Neural progenitor cell (in vitro differentiated cells): ENCODE data around the gene LRP1. TPM values are rescaled to one million over a fixed set of nuclear protein-coding genes. Genes with fewer than 3 reads are reported as not detected.
A peak's percentile ranks its signal among the peaks of the same experiment; 100 is the strongest.

Source experiments
- DNase-seq: peaks from one replicate; pipeline ENCODE4 v3.0.0-alpha.2; 2016; ENCODE audit warnings: low spot score
- H2AFZ ChIP-seq: fragments of 200-600 bp; sonication (generic); replicated peaks from 2 replicates; pipeline ENCODE4 v1.6.1; 2016; ENCODE audit warnings: antibody characterized with exemption
- H3F3A ChIP-seq: fragments of 200-600 bp; sonication (generic); 2 replicates; pipeline ENCODE4 v1.6.1; 2016; ENCODE audit warnings: antibody characterized with exemption, low read depth
- H3K27ac ChIP-seq: fragments of 200-600 bp; sonication (generic); 2 replicates; pipeline ENCODE4 v1.5.1; 2016; ENCODE audit warnings: mild to moderate bottlenecking
- H3K27me3 ChIP-seq: fragments of 200-600 bp; sonication (generic); 2 replicates; pipeline ENCODE4 v1.6.1; 2016; ENCODE audit warnings: mild to moderate bottlenecking, moderate library complexity
- H3K36me3 ChIP-seq: fragments of 200-600 bp; sonication (generic); 2 replicates; pipeline ENCODE4 v1.5.1; 2016
- H3K4me1 ChIP-seq: fragments of 200-600 bp; sonication (generic); 2 replicates; pipeline ENCODE4 v1.6.1; 2016; ENCODE audit warnings: mixed run types
- H3K4me2 ChIP-seq: fragments of 200-600 bp; sonication (generic); 2 replicates; pipeline ENCODE4 v1.6.1; 2016
- H3K4me3 ChIP-seq: fragments of 200-600 bp; sonication (generic); 2 replicates; pipeline ENCODE4 v1.5.1; 2016
- H3K79me2 ChIP-seq: fragments of 200-600 bp; sonication (generic); 2 replicates; pipeline ENCODE4 v1.6.1; 2016; ENCODE audit warnings: low read depth
- H3K9ac ChIP-seq: fragments of 200-600 bp; sonication (generic); 2 replicates; pipeline ENCODE4 v1.6.1; 2016
- H3K9me3 ChIP-seq: fragments of 200-600 bp; sonication (generic); 2 replicates; pipeline ENCODE4 v1.5.1; 2016; ENCODE audit warnings: low read depth
- H4K20me1 ChIP-seq: fragments of 200-600 bp; sonication (generic); 2 replicates; pipeline ENCODE4 v1.6.1; 2016; ENCODE audit warnings: low read depth
- H3K27ac Mint-ChIP-seq: 3 replicates; pipeline ENCODE4 v1.8.0; 2021; ENCODE audit warnings: mixed read lengths
- H3K27me3 Mint-ChIP-seq: 2 replicates; pipeline ENCODE4 v1.8.0; 2022; ENCODE audit warnings: low read depth, mild to moderate bottlenecking, inconsistent platforms, moderate library complexity, mixed read lengths; ENCODE audit not compliant: insufficient read depth
- H3K36me3 Mint-ChIP-seq: 3 replicates; pipeline ENCODE4 v1.8.0; 2021; ENCODE audit warnings: mixed read lengths
- H3K4me1 Mint-ChIP-seq: 3 replicates; pipeline ENCODE4 v1.8.0; 2021; ENCODE audit warnings: mixed read lengths
- H3K4me3 Mint-ChIP-seq: 3 replicates; pipeline ENCODE4 v1.8.0; 2021; ENCODE audit warnings: mild to moderate bottlenecking, moderate library complexity, mixed read lengths
- H3K9me3 Mint-ChIP-seq: 3 replicates; pipeline ENCODE4 v1.8.0; 2020; ENCODE audit warnings: mixed read lengths
- CTCF ChIP-seq: fragments of 200-600 bp; sonication (generic); IDR thresholded peaks from 2 replicates; pipeline ENCODE4 v1.5.1; 2017; ENCODE audit warnings: antibody characterized with exemption, mild to moderate bottlenecking
- EZH2 ChIP-seq: fragments of 200-600 bp; sonication (generic); IDR thresholded peaks from 2 replicates; pipeline ENCODE4 v1.6.1; 2017; ENCODE audit warnings: antibody characterized with exemption, mild to moderate bottlenecking, moderate library complexity
- EZH2phosphoT487 ChIP-seq: fragments of 200-600 bp; sonication (generic); IDR thresholded peaks from 2 replicates; pipeline ENCODE4 v1.6.1; 2017; ENCODE audit warnings: antibody characterized with exemption
- total RNA-seq: library from RNA; depleted of rRNA; stranded (reverse); fragments of >200 nt; gene quantifications from 2 replicates; pipeline ENCODE4 v1.2.3, GENCODE V29; 2015; ENCODE audit warnings: low replicate concordance

The LRP1 gene
- total RNA-seq, 1 donor from 2014 or later: 13.9 TPM

GRCh38 chr12:57089271-57090245 is 38.7 kb upstream of the LRP1 start:
- H3K4me2 ChIP-seq: peak overlapping the region; percentile 96
- Mint-ChIP-seq H3K27me3 (peaks cover 7% of the 10 kb centered on the region), H3K27ac (peak overlapping the region; percentile 55), H3K4me1 (peaks cover 67% of the 10 kb centered on the region), H3K4me3 (peak overlapping the region; percentile 95), H3K9me3 (no peaks in the 10 kb centered on the region), H3K36me3 (peaks cover 15% of the 10 kb centered on the region)
- peak overlapping the region; percentile 0 for H3K9ac ChIP-seq
- H3K36me3 ChIP-seq: no peaks in the 10 kb centered on the region
- peaks cover 28% of the 10 kb centered on the region for H3K79me2 ChIP-seq
- H3K27ac ChIP-seq: no peak overlapping the region
- TF ChIP-seq EZH2: no peak
- no peak for TF ChIP-seq EZH2phosphoT487
- TF ChIP-seq CTCF: no peak
- H3K9me3 ChIP-seq: no peaks in the 10 kb centered on the region
- H3K4me3 ChIP-seq: peak overlapping the region; percentile 63
- peaks cover 49% of the 10 kb centered on the region for H3F3A ChIP-seq
- H3K27me3 ChIP-seq: no peaks in the 10 kb centered on the region
- H3K4me1 ChIP-seq: peaks cover 29% of the 10 kb centered on the region
- DNase-seq: peak; percentile 64
- no peak overlapping the region for H2AFZ ChIP-seq
- H4K20me1 ChIP-seq: peaks cover 38% of the 10 kb centered on the region

- Histone ChIP-seq H3K4me2 (peak overlapping the region; percentile 96), H3K9me3 (no peaks in the 10 kb centered on the region), H4K20me1 (peaks cover 38% of the 10 kb centered on the region), H3K4me3 (peak overlapping the region; percentile 63), H3F3A (peaks cover 43% of the 10 kb centered on the region), H3K36me3 (no peaks in the 10 kb centered on the region), H3K79me2 (peaks cover 28% of the 10 kb centered on the region), H3K27ac (no peak overlapping the region), H2AFZ (no peak overlapping the region), H3K9ac (no peak overlapping the region), H3K4me1 (peaks cover 28% of the 10 kb centered on the region), H3K27me3 (no peaks in the 10 kb centered on the region)
- no peaks in the 10 kb centered on the region for H3K9me3 Mint-ChIP-seq
- H3K4me3 Mint-ChIP-seq: peak overlapping the region; percentile 95
- peaks cover 68% of the 10 kb centered on the region for H3K4me1 Mint-ChIP-seq
- TF ChIP-seq EZH2phosphoT487 (no peak), CTCF (no peak), EZH2 (no peak)
- DNase-seq: no peak
- peaks cover 11% of the 10 kb centered on the region for H3K27me3 Mint-ChIP-seq
- peak overlapping the region; percentile 70 for H3K27ac Mint-ChIP-seq
- H3K36me3 Mint-ChIP-seq: peaks cover 20% of the 10 kb centered on the region
These were observed 37.8 kb upstream of the LRP1 start for GRCh38 chr12:57090490-57090889.

GRCh38 chr12:57090924-57091637 is 37.2 kb upstream of the LRP1 start:
- Histone ChIP-seq H3K4me2 (peak overlapping the region; percentile 96), H3K79me2 (peaks cover 28% of the 10 kb centered on the region), H2AFZ (no peak overlapping the region), H3K36me3 (no peaks in the 10 kb centered on the region), H3K9ac (no peak overlapping the region), H3K27ac (no peak overlapping the region), H3K9me3 (no peaks in the 10 kb centered on the region), H3K4me1 (peaks cover 22% of the 10 kb centered on the region), H3K4me3 (peak overlapping the region; percentile 63), H4K20me1 (peaks cover 38% of the 10 kb centered on the region), H3F3A (peaks cover 39% of the 10 kb centered on the region), H3K27me3 (no peaks in the 10 kb centered on the region)
- H3K9me3 Mint-ChIP-seq: no peaks in the 10 kb centered on the region
- peaks cover 11% of the 10 kb centered on the region for H3K27me3 Mint-ChIP-seq
- H3K4me1 Mint-ChIP-seq: peaks cover 65% of the 10 kb centered on the region
- TF ChIP-seq CTCF (no peak), EZH2 (no peak), EZH2phosphoT487 (no peak)
- no peak for DNase-seq
- H3K36me3 Mint-ChIP-seq: peaks cover 25% of the 10 kb centered on the region
- peak overlapping the region; percentile 70 for H3K27ac Mint-ChIP-seq
- peak overlapping the region; percentile 95 for H3K4me3 Mint-ChIP-seq
